EH (cell line): Measurements from ENCODE around the gene SYCP3.

Source experiments
- DNase-seq: peaks from one replicate; pipeline ENCODE4 v3.0.0-alpha.2; 2015; ENCODE audit warnings: low read depth

SYCP3 gene

GRCh38 chr12:101738920-101739665 is at the start of gene SYCP3:
SYCP3 (minus strand) TSS chr12:101739462; CDS start chr12:101737935, 1,527 bp downstream.
- DNase-seq = no peak

GRCh38 chr12:101785671-101786070 is 46.4 kb upstream of the SYCP3 start:
- no peak for DNase-seq

GRCh38 chr12:101784376-101784775 is 45.1 kb upstream of the SYCP3 start:
- no peak for DNase-seq

- DNase-seq = no peak
Measured at GRCh38 chr12:101783838-101784237, 44.6 kb upstream of the SYCP3 start.

GRCh38 chr12:101783150-101783549 is 43.9 kb upstream of the SYCP3 start:
- DNase-seq = no peak

GRCh38 chr12:101782273-101782731 is 43.0 kb upstream of the SYCP3 start:
- DNase-seq = peak; percentile 53

- DNase-seq = no peak
Measured at GRCh38 chr12:101781834-101782233, 42.6 kb upstream of the SYCP3 start.

GRCh38 chr12:101780599-101780998 is 41.3 kb upstream of the SYCP3 start:
- DNase-seq = no peak

- no peak for DNase-seq
Measured at GRCh38 chr12:101779626-101780025, 40.4 kb upstream of the SYCP3 start.

GRCh38 chr12:101779200-101779599 is 39.9 kb upstream of the SYCP3 start:
- DNase-seq = no peak

GRCh38 chr12:101777978-101778377 is 38.7 kb upstream of the SYCP3 start:
- DNase-seq = no peak

GRCh38 chr12:101777485-101777884 is 38.2 kb upstream of the SYCP3 start:
- DNase-seq = no peak

GRCh38 chr12:101775816-101776215 is 36.6 kb upstream of the SYCP3 start:
- no peak for DNase-seq

- DNase-seq = peak; percentile 75
Measured at GRCh38 chr12:101773650-101774162, 34.4 kb upstream of the SYCP3 start.

GRCh38 chr12:101772012-101772775 is 32.9 kb upstream of the SYCP3 start:
- DNase-seq = no peak

GRCh38 chr12:101769865-101770264 is 30.6 kb upstream of the SYCP3 start:
- no peak for DNase-seq

GRCh38 chr12:101768781-101769180 is 29.5 kb upstream of the SYCP3 start:
- DNase-seq = no peak

- no peak for DNase-seq
Measured at GRCh38 chr12:101767537-101767936, 28.3 kb upstream of the SYCP3 start.

- DNase-seq = no peak
Measured at GRCh38 chr12:101764051-101764792, 25.0 kb upstream of the SYCP3 start.

GRCh38 chr12:101763246-101763931 is 24.1 kb upstream of the SYCP3 start:
- no peak for DNase-seq

GRCh38 chr12:101761781-101762180 is 22.5 kb upstream of the SYCP3 start:
- DNase-seq = no peak

GRCh38 chr12:101761350-101761749 is 22.1 kb upstream of the SYCP3 start:
- peak; percentile 15 for DNase-seq
